ENCODE measurements around the gene UTS2R.

DNA sequence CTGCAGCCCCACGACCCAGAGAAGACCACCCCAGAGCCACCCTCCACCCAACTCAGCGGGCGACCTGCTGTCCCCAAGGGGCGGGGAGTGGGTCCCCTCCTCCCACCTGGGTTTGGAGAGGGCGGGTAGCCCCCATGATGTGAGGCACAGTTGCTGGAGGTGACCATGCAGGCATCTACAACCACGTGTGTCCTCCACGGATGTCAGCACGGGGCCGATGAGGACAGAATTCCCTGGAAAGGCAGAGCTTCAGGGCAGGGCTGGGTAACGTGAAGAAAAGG, 7.1 kb downstream of the UTS2R start:
- TF ChIP-seq EZH2phosphoT487 (IDR thresholded peaks at IDR 0.05) (no peak), EZH2 (IDR thresholded peaks at IDR 0.05) (no peak)
- TF ChIP-seq, protein P1, sequence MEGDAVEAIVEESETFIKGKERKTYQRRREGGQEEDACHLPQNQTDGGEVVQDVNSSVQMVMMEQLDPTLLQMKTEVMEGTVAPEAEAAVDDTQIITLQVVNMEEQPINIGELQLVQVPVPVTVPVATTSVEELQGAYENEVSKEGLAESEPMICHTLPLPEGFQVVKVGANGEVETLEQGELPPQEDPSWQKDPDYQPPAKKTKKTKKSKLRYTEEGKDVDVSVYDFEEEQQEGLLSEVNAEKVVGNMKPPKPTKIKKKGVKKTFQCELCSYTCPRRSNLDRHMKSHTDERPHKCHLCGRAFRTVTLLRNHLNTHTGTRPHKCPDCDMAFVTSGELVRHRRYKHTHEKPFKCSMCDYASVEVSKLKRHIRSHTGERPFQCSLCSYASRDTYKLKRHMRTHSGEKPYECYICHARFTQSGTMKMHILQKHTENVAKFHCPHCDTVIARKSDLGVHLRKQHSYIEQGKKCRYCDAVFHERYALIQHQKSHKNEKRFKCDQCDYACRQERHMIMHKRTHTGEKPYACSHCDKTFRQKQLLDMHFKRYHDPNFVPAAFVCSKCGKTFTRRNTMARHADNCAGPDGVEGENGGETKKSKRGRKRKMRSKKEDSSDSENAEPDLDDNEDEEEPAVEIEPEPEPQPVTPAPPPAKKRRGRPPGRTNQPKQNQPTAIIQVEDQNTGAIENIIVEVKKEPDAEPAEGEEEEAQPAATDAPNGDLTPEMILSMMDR (IDR thresholded peaks at IDR 0.05) = no peak
